ENCODE results near the gene RPN2. TPM values are rescaled to one million over a fixed set of nuclear protein-coding genes. Genes with fewer than 3 reads are reported as not detected.

RPN2 gene
- total and polyA plus RNA-seq, 9 of the 15 experiments (the other 6 are each of a cell fraction or from before 2014, with no cell fraction given), result 168 to 548 (median 325) TPM

DNA sequence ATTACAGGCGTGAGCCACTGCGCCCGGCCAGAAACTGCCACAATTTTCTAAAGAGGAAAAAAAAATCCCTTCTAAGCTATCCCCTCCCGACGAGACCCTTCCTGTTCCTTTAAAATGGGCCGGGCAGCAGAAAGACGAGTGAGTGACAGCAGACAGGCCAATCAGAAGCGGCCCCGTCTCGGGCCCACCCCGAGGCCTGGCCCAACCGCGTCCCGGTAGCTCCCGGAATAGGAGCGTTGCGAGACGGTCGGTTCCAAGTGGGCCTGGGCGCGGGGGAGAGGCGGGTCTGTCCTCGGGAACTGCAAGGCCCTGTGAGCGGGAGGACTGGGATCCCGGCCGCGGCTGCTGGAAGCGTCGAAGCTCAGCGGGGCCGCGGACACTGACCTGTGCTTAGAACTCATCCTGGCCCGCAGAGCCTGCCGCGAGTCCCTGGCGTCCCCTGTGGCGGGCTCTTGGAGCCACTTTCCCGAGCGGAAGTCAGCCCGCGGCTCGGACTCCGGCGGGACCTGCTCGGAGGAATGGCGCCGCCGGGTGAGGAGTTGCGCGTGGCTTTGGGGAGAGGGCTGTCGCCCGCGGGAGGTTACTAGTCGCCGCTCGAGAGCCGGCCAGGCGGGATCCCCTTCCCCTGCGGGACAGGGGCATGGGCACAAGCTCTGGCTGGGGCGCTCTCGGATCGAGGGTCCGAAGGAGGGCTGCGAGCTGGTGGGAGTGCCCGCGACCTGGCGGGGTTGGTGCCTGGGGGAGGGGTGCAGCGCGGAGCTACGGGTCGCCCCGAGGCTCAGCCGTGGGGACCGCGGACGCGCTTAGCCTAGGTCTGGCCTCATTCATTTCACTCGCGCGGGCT lies at the start of gene RPN2, which contains the start of gene MROH8 (continued):
- TF ChIP-seq, protein P1, sequence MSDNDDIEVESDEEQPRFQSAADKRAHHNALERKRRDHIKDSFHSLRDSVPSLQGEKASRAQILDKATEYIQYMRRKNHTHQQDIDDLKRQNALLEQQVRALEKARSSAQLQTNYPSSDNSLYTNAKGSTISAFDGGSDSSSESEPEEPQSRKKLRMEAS (CRISPR knock-in tag; IDR thresholded peaks at IDR 0.05), result peak; percentile 61; the same call in 1 of the 2 replicates
- TF ChIP-seq, protein P2, sequence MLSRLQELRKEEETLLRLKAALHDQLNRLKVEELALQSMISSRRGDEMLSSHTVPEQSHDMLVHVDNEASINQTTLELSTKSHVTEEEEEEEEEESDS (CRISPR knock-in tag; IDR thresholded peaks at IDR 0.05), result no peak
- TF ChIP-seq RFX7 (CRISPR knock-in tag; IDR thresholded peaks at IDR 0.05), result no peak
- TF ChIP-seq POLR2B (IDR thresholded peaks at IDR 0.05; ENCODE audit: low read depth, partially characterized antibody), result peak; percentile 67
- TF ChIP-seq, protein P3, sequence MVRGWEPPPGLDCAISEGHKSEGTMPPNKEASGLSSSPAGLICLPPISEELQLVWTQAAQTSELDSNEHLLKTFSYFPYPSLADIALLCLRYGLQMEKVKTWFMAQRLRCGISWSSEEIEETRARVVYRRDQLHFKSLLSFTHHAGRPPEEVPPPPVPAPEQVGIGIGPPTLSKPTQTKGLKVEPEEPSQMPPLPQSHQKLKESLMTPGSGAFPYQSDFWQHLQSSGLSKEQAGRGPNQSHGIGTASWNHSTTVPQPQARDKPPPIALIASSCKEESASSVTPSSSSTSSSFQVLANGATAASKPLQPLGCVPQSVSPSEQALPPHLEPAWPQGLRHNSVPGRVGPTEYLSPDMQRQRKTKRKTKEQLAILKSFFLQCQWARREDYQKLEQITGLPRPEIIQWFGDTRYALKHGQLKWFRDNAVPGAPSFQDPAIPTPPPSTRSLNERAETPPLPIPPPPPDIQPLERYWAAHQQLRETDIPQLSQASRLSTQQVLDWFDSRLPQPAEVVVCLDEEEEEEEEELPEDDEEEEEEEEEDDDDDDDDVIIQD (CRISPR knock-in tag; IDR thresholded peaks at IDR 0.05), result no peak
- TF ChIP-seq, protein P4, sequence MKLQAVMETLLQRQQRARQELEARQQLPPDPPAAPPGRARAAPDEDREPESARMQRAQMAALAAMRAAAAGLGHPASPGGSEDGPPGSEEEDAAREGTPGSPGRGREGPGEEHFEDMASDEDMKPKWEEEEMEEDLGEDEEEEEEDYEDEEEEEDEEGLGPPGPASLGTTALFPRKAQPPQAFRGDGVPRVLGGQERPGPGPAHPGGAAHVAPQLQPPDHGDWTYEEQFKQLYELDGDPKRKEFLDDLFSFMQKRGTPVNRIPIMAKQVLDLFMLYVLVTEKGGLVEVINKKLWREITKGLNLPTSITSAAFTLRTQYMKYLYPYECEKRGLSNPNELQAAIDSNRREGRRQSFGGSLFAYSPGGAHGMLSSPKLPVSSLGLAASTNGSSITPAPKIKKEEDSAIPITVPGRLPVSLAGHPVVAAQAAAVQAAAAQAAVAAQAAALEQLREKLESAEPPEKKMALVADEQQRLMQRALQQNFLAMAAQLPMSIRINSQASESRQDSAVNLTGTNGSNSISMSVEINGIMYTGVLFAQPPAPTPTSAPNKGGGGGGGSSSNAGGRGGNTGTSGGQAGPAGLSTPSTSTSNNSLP (IDR thresholded peaks at IDR 0.05; ENCODE audit: borderline replicate concordance, low read depth, low read length), result no peak
- TF ChIP-seq, protein P5, sequence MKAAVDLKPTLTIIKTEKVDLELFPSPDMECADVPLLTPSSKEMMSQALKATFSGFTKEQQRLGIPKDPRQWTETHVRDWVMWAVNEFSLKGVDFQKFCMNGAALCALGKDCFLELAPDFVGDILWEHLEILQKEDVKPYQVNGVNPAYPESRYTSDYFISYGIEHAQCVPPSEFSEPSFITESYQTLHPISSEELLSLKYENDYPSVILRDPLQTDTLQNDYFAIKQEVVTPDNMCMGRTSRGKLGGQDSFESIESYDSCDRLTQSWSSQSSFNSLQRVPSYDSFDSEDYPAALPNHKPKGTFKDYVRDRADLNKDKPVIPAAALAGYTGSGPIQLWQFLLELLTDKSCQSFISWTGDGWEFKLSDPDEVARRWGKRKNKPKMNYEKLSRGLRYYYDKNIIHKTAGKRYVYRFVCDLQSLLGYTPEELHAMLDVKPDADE (conservative IDR thresholded peaks at IDR 0.05; ENCODE audit: control insufficient read depth, low read depth, low read length), result 0 out of 2 replicates have a peak, but pooled peaks have one; percentile 56
- TF ChIP-seq ZBTB17 (CRISPR knock-in tag; IDR thresholded peaks at IDR 0.05), result no peak
- TF ChIP-seq TFAM (CRISPR knock-in tag; conservative IDR thresholded peaks at IDR 0.05), result no peak
- no peak; the same call in 1 of the 2 replicates for TF ChIP-seq SMARCE1 (IDR thresholded peaks at IDR 0.05)
- TF ChIP-seq, protein P6, sequence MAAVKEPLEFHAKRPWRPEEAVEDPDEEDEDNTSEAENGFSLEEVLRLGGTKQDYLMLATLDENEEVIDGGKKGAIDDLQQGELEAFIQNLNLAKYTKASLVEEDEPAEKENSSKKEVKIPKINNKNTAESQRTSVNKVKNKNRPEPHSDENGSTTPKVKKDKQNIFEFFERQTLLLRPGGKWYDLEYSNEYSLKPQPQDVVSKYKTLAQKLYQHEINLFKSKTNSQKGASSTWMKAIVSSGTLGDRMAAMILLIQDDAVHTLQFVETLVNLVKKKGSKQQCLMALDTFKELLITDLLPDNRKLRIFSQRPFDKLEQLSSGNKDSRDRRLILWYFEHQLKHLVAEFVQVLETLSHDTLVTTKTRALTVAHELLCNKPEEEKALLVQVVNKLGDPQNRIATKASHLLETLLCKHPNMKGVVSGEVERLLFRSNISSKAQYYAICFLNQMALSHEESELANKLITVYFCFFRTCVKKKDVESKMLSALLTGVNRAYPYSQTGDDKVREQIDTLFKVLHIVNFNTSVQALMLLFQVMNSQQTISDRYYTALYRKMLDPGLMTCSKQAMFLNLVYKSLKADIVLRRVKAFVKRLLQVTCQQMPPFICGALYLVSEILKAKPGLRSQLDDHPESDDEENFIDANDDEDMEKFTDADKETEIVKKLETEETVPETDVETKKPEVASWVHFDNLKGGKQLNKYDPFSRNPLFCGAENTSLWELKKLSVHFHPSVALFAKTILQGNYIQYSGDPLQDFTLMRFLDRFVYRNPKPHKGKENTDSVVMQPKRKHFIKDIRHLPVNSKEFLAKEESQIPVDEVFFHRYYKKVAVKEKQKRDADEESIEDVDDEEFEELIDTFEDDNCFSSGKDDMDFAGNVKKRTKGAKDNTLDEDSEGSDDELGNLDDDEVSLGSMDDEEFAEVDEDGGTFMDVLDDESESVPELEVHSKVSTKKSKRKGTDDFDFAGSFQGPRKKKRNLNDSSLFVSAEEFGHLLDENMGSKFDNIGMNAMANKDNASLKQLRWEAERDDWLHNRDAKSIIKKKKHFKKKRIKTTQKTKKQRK (IDR thresholded peaks at IDR 0.05; ENCODE audit: borderline replicate concordance, low read depth, low read length), result no peak
- TF ChIP-seq, protein P7, sequence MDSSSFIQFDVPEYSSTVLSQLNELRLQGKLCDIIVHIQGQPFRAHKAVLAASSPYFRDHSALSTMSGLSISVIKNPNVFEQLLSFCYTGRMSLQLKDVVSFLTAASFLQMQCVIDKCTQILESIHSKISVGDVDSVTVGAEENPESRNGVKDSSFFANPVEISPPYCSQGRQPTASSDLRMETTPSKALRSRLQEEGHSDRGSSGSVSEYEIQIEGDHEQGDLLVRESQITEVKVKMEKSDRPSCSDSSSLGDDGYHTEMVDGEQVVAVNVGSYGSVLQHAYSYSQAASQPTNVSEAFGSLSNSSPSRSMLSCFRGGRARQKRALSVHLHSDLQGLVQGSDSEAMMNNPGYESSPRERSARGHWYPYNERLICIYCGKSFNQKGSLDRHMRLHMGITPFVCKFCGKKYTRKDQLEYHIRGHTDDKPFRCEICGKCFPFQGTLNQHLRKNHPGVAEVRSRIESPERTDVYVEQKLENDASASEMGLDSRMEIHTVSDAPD (CRISPR knock-in tag; IDR thresholded peaks at IDR 0.05), result no peak
- TF ChIP-seq ZNF75A (CRISPR knock-in tag; IDR thresholded peaks at IDR 0.05), result no peak
- TF ChIP-seq SMARCA4 (IDR thresholded peaks at IDR 0.05), result no peak
